HepG2 (cell line): ENCODE measurements around the gene SUCLG2. TPM values are rescaled to one million over a fixed set of nuclear protein-coding genes. Genes with fewer than 3 reads are reported as not detected.
A peak's percentile ranks its signal among the peaks of the same experiment; 100 is the strongest.

Experiments used
- AFF4 ChIP-seq: sonication (generic); formaldehyde crosslinking; IDR thresholded peaks from 2 replicates; pipeline ENCODE4 v1.4.0; 2020; ENCODE audit warnings: missing genetic modification reagents
- AHR ChIP-seq: IDR thresholded peaks from 2 replicates; pipeline ENCODE4 v1.6.1; 2018; ENCODE audit warnings: missing genetic modification reagents, missing compliant biosample characterization
- ARNT2 ChIP-seq: sonication (generic); formaldehyde crosslinking; IDR thresholded peaks from 2 replicates; pipeline ENCODE4 v1.8.0; 2022; ENCODE audit warnings: mild to moderate bottlenecking, low read depth, missing genetic modification reagents, moderate library complexity
- ASH2L ChIP-seq: fragments of 300-600, 200-600 bp; sonication (generic); IDR thresholded peaks from 2 replicates; pipeline ENCODE4 v1.7.0; 2017; ENCODE audit warnings: low read depth, mild to moderate bottlenecking, moderate library complexity, mixed read lengths, low read length; ENCODE audit not compliant: insufficient read length
- EP300 ChIP-seq, 3 experiments: sonication (generic) in 1 of 3; formaldehyde crosslinking in 1 of 3; IDR thresholded peaks; 2 replicates each; pipeline versions ENCODE4 v1.5.1 to v1.6.1; 2011 to 2020; ENCODE audit warnings: low read depth in 2 of 3, low read length in 2 of 3, borderline replicate concordance in 1 of 3, improper control_type of control experiment in 1 of 3, mild to moderate bottlenecking in 1 of 3, missing genetic modification reagents in 1 of 3, moderate library complexity in 1 of 3
- FIP1L1 ChIP-seq: fragments of 200-400 bp; formaldehyde crosslinking; IDR thresholded peaks from 2 replicates; pipeline ENCODE4 v1.6.1; 2018; ENCODE audit warnings: low read depth, mild to moderate bottlenecking, low read length, moderate library complexity, borderline replicate concordance; ENCODE audit not compliant: insufficient read depth
- GRHL1 ChIP-seq: sonication (generic); formaldehyde crosslinking; conservative IDR thresholded peaks from 2 replicates; pipeline ENCODE4 v1.8.0; 2022; ENCODE audit warnings: missing genetic modification reagents
- HDAC2 ChIP-seq: sonication (generic); formaldehyde crosslinking; IDR thresholded peaks from 2 replicates; pipeline ENCODE4 v1.4.0; 2020; ENCODE audit warnings: missing genetic modification reagents
- ISL2 ChIP-seq: sonication (generic); formaldehyde crosslinking; IDR thresholded peaks from 2 replicates; pipeline ENCODE4 v1.5.0; 2020; ENCODE audit warnings: missing genetic modification reagents
- KDM5A ChIP-seq: fragments of 200-600 bp; sonication (generic); IDR thresholded peaks from 2 replicates; pipeline ENCODE4 v1.7.0; 2018; ENCODE audit warnings: antibody characterized with exemption, mild to moderate bottlenecking, low read length, borderline replicate concordance
- PHB2 ChIP-seq: fragments of 450-650 bp; IDR thresholded peaks from 2 replicates; pipeline ENCODE4 v1.6.1; 2018; ENCODE audit not compliant: partially characterized antibody
- RARA ChIP-seq: IDR thresholded peaks from 2 replicates; pipeline ENCODE4 v1.6.1; 2016; ENCODE audit warnings: missing genetic modification reagents, missing compliant biosample characterization
- TEAD3 ChIP-seq: optimal IDR thresholded peaks from 2 replicates; pipeline ENCODE3; 2016; ENCODE audit warnings: borderline replicate concordance
- TRAFD1 ChIP-seq: sonication (generic); formaldehyde crosslinking; IDR thresholded peaks from 2 replicates; pipeline ENCODE4 v1.5.1; 2020; ENCODE audit warnings: missing genetic modification reagents, mild to moderate bottlenecking, borderline replicate concordance
- U2AF2 ChIP-seq: fragments of 200-400 bp; formaldehyde crosslinking; IDR thresholded peaks from 2 replicates; pipeline ENCODE4 v1.6.1; 2017; ENCODE audit warnings: low read depth, mild to moderate bottlenecking, low read length
- ZBTB39 ChIP-seq: sonication (generic); formaldehyde crosslinking; IDR thresholded peaks from 2 replicates; pipeline ENCODE4 v1.5.0; 2020; ENCODE audit warnings: missing genetic modification reagents
- ZC3H13 ChIP-seq: sonication (generic); formaldehyde crosslinking; IDR thresholded peaks from 2 replicates; pipeline ENCODE4 v1.8.1; 2023; ENCODE audit warnings: mild to moderate bottlenecking, missing genetic modification reagents, moderate library complexity
- ZC3H4 ChIP-seq: sonication (generic); formaldehyde crosslinking; IDR thresholded peaks from 2 replicates; pipeline ENCODE4 v1.4.0; 2020; ENCODE audit warnings: missing genetic modification reagents, borderline replicate concordance
- ZMYM2 ChIP-seq: sonication (generic); formaldehyde crosslinking; IDR thresholded peaks from 2 replicates; pipeline ENCODE4 v1.8.0; 2022; ENCODE audit warnings: mild to moderate bottlenecking, missing genetic modification reagents
- ZNF143 ChIP-seq: sonication (generic); formaldehyde crosslinking; IDR thresholded peaks from 2 replicates; pipeline ENCODE4 v1.4.0; 2020; ENCODE audit warnings: missing genetic modification reagents
- ZZZ3 ChIP-seq: sonication (generic); formaldehyde crosslinking; IDR thresholded peaks from 2 replicates; pipeline ENCODE4 v1.4.0; 2020; ENCODE audit warnings: missing genetic modification reagents, mild to moderate bottlenecking, borderline replicate concordance
- polyA plus RNA-seq, 8 experiments: library from polyadenylated mRNA; depleted of rRNA in 3 of 8; stranded (reverse) in 7 of 8; unstranded in 1 of 8; fragments of >200 nt; fragmentation: Illumina TruSeq in 4 of 8; extraction: Trizol in 4 of 8; gene quantifications; 2 replicates each; pipeline versions ENCODE4 v1.2.1 to v1.2.3, GENCODE V29; 2011 to 2016; ENCODE audit warnings: low read depth in 4 of 8, missing spikeins in 1 of 8, mixed read lengths in 1 of 8; ENCODE audit not compliant: insufficient read depth in 1 of 8
- total RNA-seq, 5 experiments: library from RNA; depleted of rRNA; stranded (reverse); fragments of >200 nt; fragmentation: Illumina TruSeq; extraction: Trizol; gene quantifications; 2 replicates each; pipeline ENCODE4 v1.2.3, GENCODE V29; 2016; ENCODE audit warnings: low read depth in 1 of 5

The SUCLG2 gene
- total and polyA plus RNA-seq, 2 of the 13 experiments (the other 11 are each of a cell fraction or from before 2014, with no cell fraction given) = 21.4 to 64.9 TPM

- TF ChIP-seq ASH2L (peak; percentile 84), ZBTB39 (no peak), AHR (CRISPR knock-in tag) (peak; percentile 30; the same call in 1 of the 2 replicates), ZZZ3 (CRISPR knock-in tag) (no peak; the same call in 1 of the 2 replicates), EP300 (IDR thresholded peaks at IDR 0.05; ENCODE audit: low read depth in 2 of 2, low read length in 2 of 2) (peak; percentile 87 to 97), EP300 (CRISPR knock-in tag; IDR thresholded peaks at IDR 0.05; ENCODE audit: borderline replicate concordance) (peak; percentile 95), TEAD3 (CRISPR knock-in tag) (peak; percentile 87), ZMYM2 (CRISPR knock-in tag) (no peak), ZC3H4 (no peak), HDAC2 (CRISPR knock-in tag) (peak; percentile 89), RARA (CRISPR knock-in tag) (peak; percentile 83), ZNF143 (CRISPR knock-in tag) (no peak), ISL2 (CRISPR knock-in tag) (peak; percentile 76), U2AF2 (no peak), PHB2 (no peak), AFF4 (CRISPR knock-in tag) (no peak), ZC3H13 (CRISPR knock-in tag) (peak; percentile 70; the same call in 1 of the 2 replicates), FIP1L1 (no peak), KDM5A (no peak), TRAFD1 (CRISPR knock-in tag) (no peak), GRHL1 (CRISPR knock-in tag) (no peak), ARNT2 (CRISPR knock-in tag) (no peak)
These were observed 7.0 kb downstream of the SUCLG2 start (continued) for GRCh38 chr3:67647390-67647878.
